Loucy (cell line): ENCODE data around the gene ZNF438.

Experiments used
- EZH2phosphoT487 ChIP-seq: fragments of 200-600 bp; IDR thresholded peaks from 2 replicates; pipeline ENCODE4 v1.6.1; 2018; ENCODE audit warnings: antibody characterized with exemption, mild to moderate bottlenecking, moderate library complexity, borderline replicate concordance
- TF ChIP-seq, protein P1 (sequence below): fragments of 200-600 bp; sonication (generic); conservative IDR thresholded peaks from 2 replicates; pipeline ENCODE4 v1.5.1; 2014; ENCODE audit warnings: mild to moderate bottlenecking, antibody characterized with exemption, low read length

DNA sequence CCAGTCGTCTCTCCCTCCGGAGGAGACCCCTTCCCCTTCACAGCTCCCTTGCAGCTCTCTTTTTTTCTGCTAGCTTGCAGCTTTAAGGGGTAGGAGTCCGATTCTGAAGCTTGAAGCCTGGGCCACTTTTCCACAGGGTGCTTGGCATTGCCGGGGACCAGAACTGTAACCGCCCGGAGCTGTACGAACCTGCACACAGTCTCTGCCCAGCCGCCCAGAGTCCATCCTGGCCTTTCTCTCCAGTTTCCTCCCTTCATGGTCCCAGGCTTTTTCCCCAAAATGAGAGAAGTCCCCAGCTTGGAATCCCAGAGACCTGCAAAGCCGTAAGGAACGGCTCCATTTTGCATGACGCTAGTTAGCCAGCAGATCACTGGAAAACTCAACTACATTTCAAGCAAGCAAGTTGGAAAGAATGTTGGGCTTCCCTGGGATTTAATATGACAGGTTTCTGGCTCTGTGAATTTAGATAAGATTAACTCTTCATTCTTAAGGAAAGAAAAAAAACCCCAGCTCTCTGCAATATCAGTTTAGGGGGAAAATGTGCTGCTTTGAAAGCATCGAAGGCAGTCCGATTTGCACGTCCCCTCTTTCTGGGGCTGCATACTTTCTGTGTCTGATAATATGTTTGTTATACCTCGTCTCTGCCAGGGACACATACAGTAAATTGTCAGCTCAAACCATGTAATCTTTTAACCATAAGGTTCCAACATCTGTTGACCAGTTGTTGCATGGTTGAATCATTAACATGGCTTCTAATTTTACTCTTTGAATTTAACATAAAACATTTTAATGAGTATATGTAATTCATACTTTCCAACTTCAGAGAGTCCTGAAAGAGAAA lies 212.1 kb downstream of the ZNF438 start:
- TF ChIP-seq, protein P1, sequence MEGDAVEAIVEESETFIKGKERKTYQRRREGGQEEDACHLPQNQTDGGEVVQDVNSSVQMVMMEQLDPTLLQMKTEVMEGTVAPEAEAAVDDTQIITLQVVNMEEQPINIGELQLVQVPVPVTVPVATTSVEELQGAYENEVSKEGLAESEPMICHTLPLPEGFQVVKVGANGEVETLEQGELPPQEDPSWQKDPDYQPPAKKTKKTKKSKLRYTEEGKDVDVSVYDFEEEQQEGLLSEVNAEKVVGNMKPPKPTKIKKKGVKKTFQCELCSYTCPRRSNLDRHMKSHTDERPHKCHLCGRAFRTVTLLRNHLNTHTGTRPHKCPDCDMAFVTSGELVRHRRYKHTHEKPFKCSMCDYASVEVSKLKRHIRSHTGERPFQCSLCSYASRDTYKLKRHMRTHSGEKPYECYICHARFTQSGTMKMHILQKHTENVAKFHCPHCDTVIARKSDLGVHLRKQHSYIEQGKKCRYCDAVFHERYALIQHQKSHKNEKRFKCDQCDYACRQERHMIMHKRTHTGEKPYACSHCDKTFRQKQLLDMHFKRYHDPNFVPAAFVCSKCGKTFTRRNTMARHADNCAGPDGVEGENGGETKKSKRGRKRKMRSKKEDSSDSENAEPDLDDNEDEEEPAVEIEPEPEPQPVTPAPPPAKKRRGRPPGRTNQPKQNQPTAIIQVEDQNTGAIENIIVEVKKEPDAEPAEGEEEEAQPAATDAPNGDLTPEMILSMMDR, result no peak
- no peak for TF ChIP-seq EZH2phosphoT487
